HG03045 (cell line): ENCODE data around the gene ACTN1.
"Not testable (repeated sequence)": the region's sequence is repeated elsewhere in the genome, so short reads cannot be mapped to it uniquely, and the experiment has no call there.

ENCODE experiments used
- ATAC-seq: cut with Tn5 transposase; IDR thresholded peaks from one replicate; pipeline ENCODE4 v1.9.1; 2021; ENCODE audit warnings: mild to moderate bottlenecking, moderate library complexity; ENCODE audit not compliant: unreplicated experiment

ACTN1 gene

GRCh38 chr14:68986926-68987652, 8.0 kb upstream of the ACTN1 start:
- no peak for ATAC-seq

- no peak for ATAC-seq
Measured at GRCh38 chr14:68986225-68986624, 7.1 kb upstream of the ACTN1 start.

- no peak for ATAC-seq
Measured at GRCh38 chr14:68984686-68985085, 5.6 kb upstream of the ACTN1 start.

GRCh38 chr14:68983191-68983590, 4.1 kb upstream of the ACTN1 start:
- no peak for ATAC-seq

- ATAC-seq, result no peak
Measured at GRCh38 chr14:68982581-68982980, 3.5 kb upstream of the ACTN1 start.

- ATAC-seq, result no peak
Measured at GRCh38 chr14:68981539-68981976, 2.5 kb upstream of the ACTN1 start.

- ATAC-seq, result no peak
Measured at GRCh38 chr14:68981139-68981538, 2.0 kb upstream of the ACTN1 start.

- ATAC-seq, result no peak
Measured at GRCh38 chr14:68979722-68980451, 785 bp upstream of the ACTN1 start.

- ATAC-seq, result no peak
Measured at GRCh38 chr14:68978172-68978911, 760 bp downstream of the ACTN1 start.

GRCh38 chr14:68977718-68978171, 1.4 kb downstream of the ACTN1 start:
- no peak for ATAC-seq

GRCh38 chr14:68977180-68977717, 1.9 kb downstream of the ACTN1 start:
- no peak for ATAC-seq

- no peak for ATAC-seq
Measured at GRCh38 chr14:68976160-68977067, 2.7 kb downstream of the ACTN1 start.

GRCh38 chr14:68975667-68976066, 3.4 kb downstream of the ACTN1 start:
- ATAC-seq, result no peak

GRCh38 chr14:68974759-68975347, 4.2 kb downstream of the ACTN1 start:
- no peak for ATAC-seq

- no peak for ATAC-seq
Measured at GRCh38 chr14:68973639-68974038, 5.5 kb downstream of the ACTN1 start.

GRCh38 chr14:68973219-68973565, 5.9 kb downstream of the ACTN1 start:
- ATAC-seq, result not testable (repeated sequence)

GRCh38 chr14:68972507-68973218, 6.4 kb downstream of the ACTN1 start:
- no peak for ATAC-seq

- no peak for ATAC-seq
Measured at GRCh38 chr14:68971411-68972035, 7.6 kb downstream of the ACTN1 start.

- ATAC-seq, result no peak
Measured at GRCh38 chr14:68970736-68971135, 8.4 kb downstream of the ACTN1 start.
